ENCODE results near the gene ACOT11. TPM values are rescaled to one million over a fixed set of nuclear protein-coding genes. Genes with fewer than 3 reads are reported as not detected.

The ACOT11 gene
- total RNA-seq, 2 experiments from 2014 or later, result 1.0 to 1.2 TPM

GRCh38 chr1:54577612-54578011, 29.6 kb downstream of the ACOT11 start:
- Mint-ChIP-seq H3K36me3 (no peaks in the 10 kb centered on the region), H3K4me1 (peaks cover 2% of the 10 kb centered on the region), H3K27ac (no peak overlapping the region), H3K9me3 (no peaks in the 10 kb centered on the region), H3K27me3 (no peaks in the 10 kb centered on the region), H3K4me3 (no peak overlapping the region)
- ATAC-seq (ENCODE audit: low read depth) (no peak), DNase-seq (no peak)
- POLR2A ChIA-PET, result interaction anchor here (0.6 kb wide), 1 partner anchor 10 kb away, joined by 4 read pairs; no protein-coding TSS in a partner anchor

- Mint-ChIP-seq H3K36me3 (no peaks in the 10 kb centered on the region), H3K9me3 (no peaks in the 10 kb centered on the region)
- DNase-seq, result no peak
These were observed 31.3 kb downstream of the ACOT11 start for GRCh38 chr1:54579337-54579781.

GRCh38 chr1:54580856-54581550, 33.0 kb downstream of the ACOT11 start:
- Mint-ChIP-seq H3K27me3 (no peaks in the 10 kb centered on the region), H3K4me3 (no peak overlapping the region), H3K4me1 (peaks cover under 1% of the 10 kb centered on the region), H3K27ac (no peak overlapping the region), H3K36me3 (no peaks in the 10 kb centered on the region), H3K9me3 (no peaks in the 10 kb centered on the region)
- ATAC-seq (ENCODE audit: low read depth), result no peak
- DNase-seq, result no peak
- POLR2A ChIA-PET, result no interaction called here

More at GRCh38 chr1:54579337-54579781, 31.3 kb downstream of the ACOT11 start:
- no peaks in the 10 kb centered on the region for H3K27me3 Mint-ChIP-seq
- no peak overlapping the region for H3K4me3 Mint-ChIP-seq
- ATAC-seq (ENCODE audit: low read depth), result no peak
- POLR2A ChIA-PET, result no interaction called here
- H3K27ac Mint-ChIP-seq, result no peak overlapping the region
- peaks cover 2% of the 10 kb centered on the region for H3K4me1 Mint-ChIP-seq

- DNase-seq, result no peak
- POLR2A ChIA-PET, result no interaction called here
- no peak for ATAC-seq (ENCODE audit: low read depth)
- H3K36me3 Mint-ChIP-seq, result no peaks in the 10 kb centered on the region
- no peaks in the 10 kb centered on the region for H3K9me3 Mint-ChIP-seq
- no peak overlapping the region for H3K27ac Mint-ChIP-seq
- H3K4me1 Mint-ChIP-seq, result no peaks in the 10 kb centered on the region
- H3K27me3 Mint-ChIP-seq, result no peaks in the 10 kb centered on the region
- no peak overlapping the region for H3K4me3 Mint-ChIP-seq
These were observed 33.6 kb downstream of the ACOT11 start for GRCh38 chr1:54581621-54582035.

- no peak overlapping the region for H3K27ac Mint-ChIP-seq
- no peaks in the 10 kb centered on the region for H3K27me3 Mint-ChIP-seq
- no peak overlapping the region for H3K4me3 Mint-ChIP-seq
- no peak for ATAC-seq (ENCODE audit: low read depth)
- DNase-seq, result no peak
- no peaks in the 10 kb centered on the region for H3K4me1 Mint-ChIP-seq
- POLR2A ChIA-PET, result no interaction called here
- no peaks in the 10 kb centered on the region for H3K36me3 Mint-ChIP-seq
- H3K9me3 Mint-ChIP-seq, result no peaks in the 10 kb centered on the region
These were observed 34.7 kb downstream of the ACOT11 start for GRCh38 chr1:54582566-54583306.

GRCh38 chr1:54583307-54583686, 35.3 kb downstream of the ACOT11 start:
- POLR2A ChIA-PET, result no interaction called here
- no peak for DNase-seq
- H3K4me3 Mint-ChIP-seq, result no peak overlapping the region
- H3K9me3 Mint-ChIP-seq, result no peaks in the 10 kb centered on the region
- ATAC-seq (ENCODE audit: low read depth), result no peak
- peaks cover 2% of the 10 kb centered on the region for H3K4me1 Mint-ChIP-seq
- H3K36me3 Mint-ChIP-seq, result no peaks in the 10 kb centered on the region
- no peak overlapping the region for H3K27ac Mint-ChIP-seq
- no peaks in the 10 kb centered on the region for H3K27me3 Mint-ChIP-seq

DNA sequence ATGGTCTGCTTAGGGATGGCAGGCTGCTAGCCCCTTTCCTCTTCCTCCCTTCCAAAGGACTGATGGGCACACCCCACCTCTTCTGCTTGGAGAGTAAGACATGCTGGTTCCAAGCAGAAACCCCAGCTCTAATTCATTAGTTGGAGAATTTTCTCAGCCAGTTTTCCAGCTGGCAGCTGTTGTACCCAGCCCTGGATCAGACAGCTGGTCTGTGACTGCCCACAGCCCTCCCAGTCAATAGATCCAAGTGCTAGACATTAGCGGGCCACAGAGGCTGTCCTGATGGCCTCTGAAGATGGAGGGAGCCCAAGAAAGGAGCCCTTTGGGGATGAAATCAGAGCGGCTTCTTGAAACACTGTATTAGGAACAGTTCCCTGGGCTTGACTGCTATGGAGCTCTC, 35.8 kb downstream of the ACOT11 start:
- ATAC-seq (ENCODE audit: low read depth) (no peak), DNase-seq (no peak)
- no peaks in the 10 kb centered on the region for H3K36me3 Mint-ChIP-seq
- H3K27ac Mint-ChIP-seq, result no peak overlapping the region
- H3K4me1 Mint-ChIP-seq, result peaks cover 7% of the 10 kb centered on the region
- POLR2A ChIA-PET, result no interaction called here
- H3K9me3 Mint-ChIP-seq, result no peaks in the 10 kb centered on the region
- H3K27me3 Mint-ChIP-seq, result no peaks in the 10 kb centered on the region
- H3K4me3 Mint-ChIP-seq, result no peak overlapping the region

- POLR2A ChIA-PET, result no interaction called here
- Mint-ChIP-seq H3K36me3 (no peaks in the 10 kb centered on the region), H3K27me3 (no peaks in the 10 kb centered on the region), H3K27ac (no peak overlapping the region), H3K4me1 (peaks cover 7% of the 10 kb centered on the region), H3K9me3 (no peaks in the 10 kb centered on the region), H3K4me3 (no peak overlapping the region)
- DNase-seq, result no peak
- no peak for ATAC-seq (ENCODE audit: low read depth)
These were observed 36.5 kb downstream of the ACOT11 start for GRCh38 chr1:54584575-54584974.

DNA sequence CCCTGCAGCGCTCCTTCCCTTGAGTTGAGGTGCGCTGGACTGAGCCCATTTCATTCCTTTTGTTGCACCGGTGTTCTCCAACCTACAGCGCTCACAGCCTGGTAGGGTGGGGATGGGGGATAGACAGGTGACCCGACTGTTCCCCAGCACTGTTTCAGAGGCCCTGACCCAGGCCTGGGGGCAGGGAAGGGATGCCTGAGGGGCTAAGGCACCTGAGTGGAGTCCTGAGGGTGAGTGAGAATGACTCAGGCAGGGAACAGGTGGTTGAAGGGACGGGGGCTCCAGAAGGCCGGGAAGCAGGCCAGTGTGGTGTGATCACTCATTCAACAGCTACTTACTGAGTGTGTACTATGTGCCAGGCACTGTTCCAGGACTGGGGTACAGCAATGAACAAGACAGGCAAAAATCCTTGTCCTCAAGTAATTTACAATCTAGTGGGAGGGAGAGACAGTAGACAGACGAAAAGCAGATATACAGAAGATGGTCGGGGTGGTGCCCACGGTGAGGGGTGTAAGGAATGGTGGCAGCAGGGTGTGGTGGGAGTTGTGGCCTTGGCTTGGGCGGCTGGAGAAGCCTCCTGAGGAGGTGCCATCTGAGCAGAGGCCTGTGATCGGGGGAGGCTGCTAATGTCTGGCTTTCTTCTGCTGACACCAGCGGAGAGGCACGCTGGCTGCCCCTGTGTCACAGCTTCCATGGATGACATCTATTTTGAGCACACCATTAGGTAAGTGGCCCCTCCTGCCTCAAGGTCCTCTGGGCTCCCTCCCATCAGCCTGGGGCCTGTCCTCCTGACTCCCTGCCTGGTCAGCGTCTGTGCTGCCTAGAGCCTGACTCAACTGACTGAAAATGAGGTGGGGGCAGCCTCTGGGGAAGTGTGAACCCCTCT, 37.4 kb downstream of the ACOT11 start:
- Mint-ChIP-seq H3K27ac (peak overlapping the region; percentile 18), H3K4me1 (peaks cover 7% of the 10 kb centered on the region), H3K27me3 (no peaks in the 10 kb centered on the region), H3K4me3 (no peak overlapping the region), H3K36me3 (no peaks in the 10 kb centered on the region), H3K9me3 (no peaks in the 10 kb centered on the region)
- DNase-seq (no peak), ATAC-seq (ENCODE audit: low read depth) (no peak)
- POLR2A ChIA-PET, result no interaction called here

DNA sequence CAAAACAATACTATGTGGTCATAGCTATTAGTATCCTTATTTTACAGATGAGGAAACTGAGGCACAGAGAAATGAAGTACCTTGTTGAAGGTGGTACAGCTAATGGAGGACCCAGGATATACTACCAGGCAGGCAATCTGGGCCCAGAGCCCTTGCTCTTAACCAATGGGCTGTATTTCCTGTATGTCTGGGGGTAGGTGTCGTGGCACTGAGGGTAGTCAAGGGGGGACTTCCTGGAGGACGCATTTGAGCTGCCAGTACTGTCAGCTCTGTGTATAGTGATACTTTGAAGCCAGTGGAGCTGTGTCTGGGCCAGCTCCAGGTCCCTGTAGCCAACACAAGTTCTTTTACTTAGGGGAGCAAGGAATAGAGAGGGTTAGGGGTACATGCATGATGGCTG, 40.3 kb downstream of the ACOT11 start:
- Mint-ChIP-seq H3K9me3 (no peaks in the 10 kb centered on the region), H3K27ac (peak overlapping the region; percentile 85)
- no peak for DNase-seq

GRCh38 chr1:54591127-54591756, 43.2 kb downstream of the ACOT11 start:
- H3K4me1 Mint-ChIP-seq, result peaks cover 7% of the 10 kb centered on the region
- POLR2A ChIA-PET, result no interaction called here
- DNase-seq (no peak), ATAC-seq (ENCODE audit: low read depth) (no peak)
- H3K27me3 Mint-ChIP-seq, result no peaks in the 10 kb centered on the region
- no peak overlapping the region for H3K27ac Mint-ChIP-seq
- H3K36me3 Mint-ChIP-seq, result no peaks in the 10 kb centered on the region
- H3K4me3 Mint-ChIP-seq, result no peak overlapping the region
- no peaks in the 10 kb centered on the region for H3K9me3 Mint-ChIP-seq

More for the DNA sequence above, 40.3 kb downstream of the ACOT11 start:
- POLR2A ChIA-PET, result interaction anchor here (1.4 kb wide), 1 partner anchor 213 kb away, joined by 4 read pairs; the partner anchor contains the start of gene TTC22
- H3K4me1 Mint-ChIP-seq, result peaks cover 7% of the 10 kb centered on the region
- no peaks in the 10 kb centered on the region for H3K36me3 Mint-ChIP-seq
- H3K27me3 Mint-ChIP-seq, result no peaks in the 10 kb centered on the region
- H3K4me3 Mint-ChIP-seq, result no peak overlapping the region
- ATAC-seq (ENCODE audit: low read depth), result peak; percentile 81

DNA sequence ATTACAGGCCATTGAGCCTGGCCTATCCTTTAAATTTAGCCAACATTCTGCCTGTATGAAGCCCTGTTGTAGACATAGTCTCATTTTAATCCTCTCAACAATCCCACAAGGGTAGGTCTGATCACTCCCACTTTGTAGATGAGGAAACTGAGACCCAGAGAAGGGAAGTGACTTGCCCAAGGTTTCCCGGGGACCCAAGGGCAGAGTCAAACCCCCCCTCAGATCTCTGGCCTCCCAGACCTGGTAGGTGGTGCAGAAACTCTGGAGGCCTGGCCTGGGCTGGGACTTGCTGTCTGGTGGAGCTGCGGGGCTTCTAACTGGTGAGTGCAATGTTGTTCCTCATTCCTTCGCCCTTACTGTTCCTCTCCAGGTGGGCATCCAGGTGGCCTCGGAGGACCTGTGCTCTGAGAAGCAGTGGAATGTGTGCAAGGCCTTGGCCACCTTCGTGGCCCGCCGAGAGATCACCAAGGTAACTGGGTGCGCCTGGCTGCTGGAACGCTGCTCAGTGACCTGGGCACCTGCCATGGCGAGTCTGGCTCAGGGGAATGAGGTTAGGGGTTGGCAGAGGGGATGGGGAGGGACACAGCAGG, 45.6 kb downstream of the ACOT11 start:
- no peaks in the 10 kb centered on the region for H3K9me3 Mint-ChIP-seq
- no peaks in the 10 kb centered on the region for H3K36me3 Mint-ChIP-seq
- peaks cover 5% of the 10 kb centered on the region for H3K4me1 Mint-ChIP-seq
- no peaks in the 10 kb centered on the region for H3K27me3 Mint-ChIP-seq
- H3K27ac Mint-ChIP-seq, result no peak overlapping the region
- DNase-seq (no peak), ATAC-seq (ENCODE audit: low read depth) (no peak)
- no peak overlapping the region for H3K4me3 Mint-ChIP-seq
- POLR2A ChIA-PET, result no interaction called here

GRCh38 chr1:54594463-54594862, 46.4 kb downstream of the ACOT11 start:
- H3K9me3 Mint-ChIP-seq, result no peaks in the 10 kb centered on the region
- no peak overlapping the region for H3K4me3 Mint-ChIP-seq
- H3K27ac Mint-ChIP-seq, result no peak overlapping the region
- DNase-seq (no peak), ATAC-seq (ENCODE audit: low read depth) (no peak)
- POLR2A ChIA-PET, result no interaction called here
- no peaks in the 10 kb centered on the region for H3K27me3 Mint-ChIP-seq
- H3K4me1 Mint-ChIP-seq, result peaks cover 4% of the 10 kb centered on the region
- no peaks in the 10 kb centered on the region for H3K36me3 Mint-ChIP-seq
